AG08395 (cell line): ENCODE measurements around the gene CYP3A4.
A peak's percentile ranks its signal among the peaks of the same experiment; 100 is the strongest.
"Not testable (repeated sequence)": the region's sequence is repeated elsewhere in the genome, so short reads cannot be mapped to it uniquely, and the experiment has no call there.

Source experiments
- DNase-seq: peaks from one replicate; pipeline ENCODE4 v3.0.0; 2012; ENCODE audit warnings: mixed read lengths, low spot score

Gene CYP3A4

GRCh38 chr7:99792967-99793366 lies 9.0 kb upstream of the CYP3A4 start:
- DNase-seq, result no peak

GRCh38 chr7:99791667-99792369 lies 7.8 kb upstream of the CYP3A4 start:
- no peak for DNase-seq

DNA sequence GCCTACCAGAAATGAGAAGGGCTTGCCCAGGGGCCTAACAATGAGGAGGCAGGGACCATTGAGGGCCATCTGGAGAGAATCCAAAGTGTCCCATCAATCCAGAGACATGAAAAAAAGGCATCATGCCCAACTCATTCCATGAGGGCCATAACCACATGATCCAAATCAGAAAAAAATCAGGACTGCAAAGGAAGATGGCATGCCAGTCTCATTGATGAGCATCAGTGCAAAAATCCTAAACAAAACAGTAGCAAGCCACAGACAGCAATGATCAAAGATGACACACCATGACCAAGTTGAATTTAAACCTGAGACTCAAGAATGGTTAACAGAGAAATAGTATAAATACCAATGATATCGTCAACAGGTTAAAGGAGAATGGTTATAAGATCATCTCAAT lies 7.0 kb upstream of the CYP3A4 start:
- no peak for DNase-seq

- DNase-seq, result no peak
Observed at GRCh38 chr7:99790407-99790806, 6.4 kb upstream of the CYP3A4 start.

DNA sequence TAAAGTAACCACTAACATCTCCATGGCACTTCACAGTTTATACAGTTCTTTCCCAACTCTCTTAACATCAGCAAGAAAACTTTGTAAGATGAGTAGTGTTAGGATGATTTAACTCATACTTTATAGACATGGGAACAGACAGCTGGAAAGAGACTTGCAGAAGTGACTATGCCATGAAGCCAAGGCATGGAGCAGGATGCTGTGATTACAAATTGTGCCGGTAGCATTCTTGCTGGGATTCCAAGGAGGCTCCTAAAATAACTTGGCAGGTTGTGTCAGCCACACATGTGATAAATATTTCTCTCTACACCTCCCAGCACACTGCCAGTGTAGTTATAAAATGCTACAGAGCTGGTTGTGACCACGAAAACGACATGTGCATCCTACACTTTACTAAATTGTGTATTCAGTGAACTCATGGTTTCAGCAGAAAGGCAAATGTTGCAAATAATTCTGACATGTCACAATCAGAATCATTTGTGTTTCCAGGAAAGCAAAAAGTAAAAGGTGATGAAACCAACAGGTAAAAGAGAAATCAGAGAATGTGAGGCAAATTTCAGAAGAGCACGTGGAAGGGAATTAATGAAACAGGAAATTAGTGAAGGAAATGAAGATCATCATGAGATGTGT lies 5.6 kb upstream of the CYP3A4 start:
- peak; percentile 31 for DNase-seq

DNA sequence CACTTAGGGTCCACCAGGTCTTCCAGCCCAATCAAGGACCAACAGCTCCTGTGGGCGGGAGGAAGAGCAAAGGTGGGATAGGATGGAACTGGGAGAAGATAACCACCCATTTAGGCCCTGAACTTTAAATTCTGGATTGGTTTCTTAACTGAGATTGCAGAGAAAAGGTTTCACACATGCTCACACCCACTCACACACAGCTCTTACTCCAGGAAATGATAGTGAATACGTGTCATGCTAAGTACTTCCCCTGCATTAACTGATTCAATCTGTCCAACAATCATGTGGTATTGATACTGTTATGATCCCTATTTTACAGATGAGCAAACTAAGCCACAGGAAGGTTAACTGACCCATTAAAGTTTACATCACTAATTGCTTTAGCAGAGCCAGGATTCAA lies 4.6 kb upstream of the CYP3A4 start:
- DNase-seq, result no peak

GRCh38 chr7:99786726-99787335 lies 2.8 kb upstream of the CYP3A4 start:
- DNase-seq, result no peak

DNA sequence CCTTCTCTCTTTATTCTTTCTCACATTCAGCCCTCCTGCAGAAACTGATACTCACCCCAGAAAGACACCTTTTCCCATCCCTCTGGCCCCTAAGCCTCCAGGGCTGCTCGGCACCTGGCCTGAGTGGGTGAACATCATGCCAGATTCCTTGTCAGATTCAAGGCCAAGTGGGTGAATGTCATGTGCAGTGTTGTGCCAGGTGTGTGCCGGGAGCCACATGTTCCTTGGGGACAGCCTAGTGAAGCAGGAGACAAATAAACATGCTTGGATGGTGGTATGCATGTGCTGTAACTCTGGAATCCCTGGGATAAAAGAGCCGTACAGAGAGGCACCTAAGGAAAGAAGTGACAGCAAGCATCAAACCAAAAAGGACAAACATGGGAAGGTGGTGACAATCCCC lies 1.7 kb upstream of the CYP3A4 start:
- not testable (repeated sequence) for DNase-seq

DNA sequence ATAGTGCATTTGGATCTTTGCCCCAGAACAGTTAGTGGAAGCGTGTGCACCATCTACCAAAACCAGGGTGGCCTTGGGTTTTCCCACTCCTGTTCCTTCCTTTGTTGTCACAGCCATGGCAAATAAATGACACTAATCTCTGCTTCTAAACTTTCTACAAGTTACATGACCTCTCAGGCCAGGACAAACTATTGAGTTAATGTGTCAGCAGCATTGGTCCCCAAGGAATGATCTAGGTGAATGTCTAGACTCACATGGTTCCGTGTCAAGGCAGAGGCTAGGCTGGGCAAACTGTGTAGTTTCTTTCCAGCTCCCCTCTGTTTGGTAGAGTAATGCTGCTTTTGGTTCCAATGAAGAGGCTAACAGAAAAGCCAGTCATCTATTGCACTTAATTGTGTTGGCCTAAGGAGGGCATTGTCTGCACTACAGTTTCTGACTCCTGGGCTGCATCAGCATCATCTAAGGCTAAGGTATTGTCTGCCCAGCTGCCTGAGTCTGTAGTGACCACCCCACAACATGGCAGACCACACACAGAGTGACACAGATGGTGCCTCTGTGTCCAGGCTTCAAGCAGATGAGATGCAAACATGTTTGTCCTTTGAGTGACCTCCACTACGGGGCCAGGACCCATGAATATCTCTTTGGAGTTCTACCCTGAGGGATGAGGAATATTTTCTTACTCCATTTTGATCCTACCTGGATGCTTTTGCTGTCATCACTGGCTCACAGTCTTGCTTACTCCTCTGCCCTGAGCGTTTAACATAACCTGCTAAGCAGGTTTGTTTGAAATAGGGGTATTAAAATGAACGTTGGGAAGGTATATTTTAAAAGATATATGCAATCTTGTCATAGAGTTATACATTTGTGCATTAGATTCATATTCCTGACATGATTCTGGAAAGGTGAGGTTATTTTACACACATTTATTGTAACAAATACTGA lies 1.7 kb downstream of the CYP3A4 start:
- no peak for DNase-seq

- no peak for DNase-seq
Observed at GRCh38 chr7:99780588-99780987, 3.4 kb downstream of the CYP3A4 start.

DNA sequence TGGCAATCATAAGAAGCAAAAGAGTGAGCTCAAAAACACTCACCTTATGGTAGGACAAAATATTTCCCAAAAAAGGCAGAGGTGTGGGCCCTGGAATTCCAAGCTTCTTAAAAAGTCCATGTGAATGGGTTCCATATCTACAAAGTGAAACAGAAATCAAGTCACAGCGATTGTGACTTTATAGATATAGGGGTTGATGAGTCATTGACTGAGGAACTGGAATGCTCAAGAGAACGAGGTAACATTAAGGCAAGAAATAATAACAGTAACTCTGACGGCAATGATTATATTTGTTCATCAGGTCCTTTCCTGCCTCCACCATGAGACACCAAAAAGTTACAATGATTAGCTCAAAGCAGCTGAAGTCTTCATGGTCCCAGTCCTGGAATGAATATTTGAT lies 4.0 kb downstream of the CYP3A4 start:
- DNase-seq, result no peak

DNA sequence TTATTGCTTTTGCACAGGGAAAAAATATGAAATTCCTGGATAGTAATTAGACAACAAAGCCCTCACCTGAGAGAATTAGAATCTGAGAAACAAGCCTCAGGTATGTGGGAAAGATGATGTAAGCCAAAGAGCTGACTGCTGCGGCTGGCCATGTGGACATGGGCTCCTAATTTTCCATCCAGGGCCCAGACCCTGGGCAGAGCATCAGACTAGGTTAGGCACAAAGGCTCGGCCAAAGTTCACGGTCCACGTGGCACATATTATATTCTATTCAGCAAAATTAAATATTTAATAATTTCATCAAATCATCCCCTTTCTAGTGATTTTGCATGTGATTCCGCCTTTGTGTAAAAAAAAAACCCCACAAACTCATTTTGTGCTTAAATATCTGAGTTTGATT lies 5.1 kb downstream of the CYP3A4 start:
- DNase-seq, result no peak

DNA sequence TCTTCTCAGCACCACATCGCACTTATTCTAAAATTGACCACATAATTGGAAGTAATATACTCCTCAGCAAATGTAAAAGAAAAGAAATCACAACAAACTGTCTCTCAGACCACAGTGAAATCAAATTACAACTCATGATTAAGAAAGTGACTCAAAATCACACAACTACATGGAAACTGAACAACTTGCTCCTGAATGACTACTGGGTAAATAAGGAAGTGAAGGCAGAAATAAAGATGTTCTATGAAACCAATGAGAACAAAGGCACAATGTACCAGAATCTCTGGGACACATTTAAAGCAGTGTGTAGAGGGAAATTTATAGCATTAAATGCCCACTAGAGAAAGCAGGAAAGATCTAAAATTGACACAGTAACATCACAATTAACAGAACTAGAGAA lies 10.6 kb downstream of the CYP3A4 start:
- not testable (repeated sequence) for DNase-seq

GRCh38 chr7:99772565-99772964 lies 11.4 kb downstream of the CYP3A4 start:
- no peak for DNase-seq

- DNase-seq, result not testable (repeated sequence)
Observed at GRCh38 chr7:99769494-99769893, 14.5 kb downstream of the CYP3A4 start.

DNA sequence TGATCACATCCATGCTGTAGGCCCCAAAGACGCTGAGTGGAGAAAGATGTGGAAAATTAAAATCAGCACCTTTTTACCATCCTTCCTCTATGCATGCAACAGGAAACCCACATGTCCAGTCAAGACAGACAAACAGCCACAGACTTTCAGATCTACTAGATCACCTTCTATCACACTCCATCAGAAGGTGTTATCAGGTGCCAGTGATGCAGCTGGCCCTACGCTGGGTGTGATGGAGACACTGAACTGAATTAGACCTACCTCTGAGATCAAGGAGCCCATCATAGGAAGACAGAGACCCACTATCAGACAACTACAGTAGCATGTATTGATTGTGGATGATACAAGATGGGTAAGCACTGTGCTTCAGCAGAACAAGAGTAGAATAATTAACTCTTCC lies 15.5 kb downstream of the CYP3A4 start:
- no peak for DNase-seq

DNA sequence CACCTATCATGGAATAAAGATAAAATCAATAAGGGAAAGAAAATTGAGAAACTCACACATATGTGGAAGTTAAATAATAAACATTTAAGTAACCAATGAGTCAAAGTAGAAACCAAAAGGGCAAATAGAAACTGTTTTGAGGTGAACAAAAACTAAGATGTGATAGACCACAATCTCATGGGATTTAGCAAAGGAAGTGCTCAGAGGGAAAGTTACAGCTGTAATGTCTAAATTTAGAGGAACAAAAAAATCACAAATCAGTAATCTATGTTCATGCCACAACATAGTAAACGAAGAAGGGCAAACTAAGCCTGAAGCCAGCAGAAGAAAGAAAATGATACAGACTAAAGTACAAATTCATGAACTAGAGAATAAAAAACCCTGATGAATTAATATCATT lies 16.3 kb downstream of the CYP3A4 start:
- DNase-seq, result no peak

- no peak for DNase-seq
Observed at GRCh38 chr7:99766484-99767099, 17.4 kb downstream of the CYP3A4 start.

- DNase-seq, result no peak
Observed at GRCh38 chr7:99764478-99764877, 19.5 kb downstream of the CYP3A4 start.

GRCh38 chr7:99762680-99763327 lies 21.2 kb downstream of the CYP3A4 start:
- peak; percentile 52 for DNase-seq

GRCh38 chr7:99755085-99755484 lies 28.9 kb downstream of the CYP3A4 start:
- DNase-seq, result no peak
